HG03064 (cell line): ENCODE measurements around the gene LARP6.

ENCODE experiments used
- ATAC-seq: cut with Tn5 transposase; IDR thresholded peaks from one replicate; pipeline ENCODE4 v1.9.1; 2021; ENCODE audit warnings: low read depth; ENCODE audit not compliant: unreplicated experiment

LARP6 gene

DNA sequence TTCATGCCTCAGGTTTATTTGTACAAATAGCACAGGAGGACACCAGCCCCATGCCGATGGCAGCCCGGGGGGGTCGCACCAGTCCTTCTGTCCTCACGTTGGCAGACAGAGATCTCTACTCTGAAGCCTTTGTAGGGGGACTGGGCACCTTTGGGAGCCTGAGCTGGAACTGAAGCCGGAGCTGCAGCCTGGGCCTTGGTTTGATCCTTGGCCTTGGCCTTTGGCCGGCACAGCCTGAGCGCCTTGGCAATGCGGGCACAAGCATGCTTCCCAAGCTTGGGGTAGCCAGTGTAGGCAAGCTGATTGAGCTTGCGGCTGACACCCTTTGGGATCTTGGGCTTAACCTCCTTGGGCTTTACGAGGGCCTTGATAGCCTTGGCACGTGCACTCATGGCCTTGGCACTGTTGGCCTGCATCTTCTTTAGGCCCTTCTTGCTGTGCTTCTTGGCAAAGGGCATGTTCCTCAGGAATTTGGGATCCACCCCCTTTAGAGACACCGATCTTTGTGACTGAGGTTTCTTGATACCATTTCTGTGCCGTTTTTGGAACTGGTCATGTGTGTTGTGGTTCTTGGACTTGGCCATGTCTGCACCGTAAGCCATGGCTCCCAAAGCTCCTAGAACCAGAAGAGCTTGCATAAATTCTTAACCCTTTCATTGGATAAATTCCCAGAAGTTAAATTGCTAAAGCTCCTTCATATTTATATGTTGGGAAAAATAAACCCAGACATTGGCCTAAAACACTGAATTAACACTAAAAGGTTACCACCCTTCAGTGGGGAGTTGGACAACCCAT, 57.2 kb downstream of the LARP6 start:
- no peak for ATAC-seq

- no peak for ATAC-seq
These were observed 58.7 kb downstream of the LARP6 start for GRCh38 chr15:70795311-70795665.

DNA sequence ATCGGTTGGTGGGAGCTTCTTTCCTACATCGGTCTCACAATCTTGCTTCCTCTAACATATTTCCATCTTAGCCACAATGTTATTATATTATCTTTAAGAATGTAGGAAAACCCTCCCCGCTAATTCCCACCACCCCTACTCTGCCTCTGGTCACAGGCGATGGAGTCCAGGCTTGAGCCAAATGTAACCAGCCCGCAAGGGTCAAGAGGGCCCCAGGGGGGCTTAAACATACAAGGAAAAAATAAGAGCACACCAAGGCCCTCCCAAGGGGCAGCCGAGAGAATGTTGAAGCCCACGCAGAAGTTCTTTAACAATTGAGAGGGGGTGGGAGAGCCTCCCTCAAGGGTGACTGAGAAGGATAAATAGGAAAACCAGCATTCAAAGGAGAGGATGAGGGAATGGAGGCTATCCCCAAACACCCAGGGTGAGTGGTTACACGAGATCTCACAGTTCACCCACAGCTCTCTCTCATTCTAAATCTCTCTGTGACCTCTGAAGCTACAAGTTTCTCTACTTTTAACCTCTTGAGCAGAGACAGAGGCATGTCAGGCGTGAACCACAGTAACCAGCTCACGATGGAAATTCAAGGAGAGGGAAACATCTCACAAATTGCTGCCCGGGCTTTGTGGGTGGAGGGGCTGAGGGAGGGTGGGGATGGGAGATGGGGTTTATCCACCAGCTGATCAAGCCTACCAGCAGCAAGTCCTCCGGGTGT, 59.2 kb downstream of the LARP6 start:
- no peak for ATAC-seq

DNA sequence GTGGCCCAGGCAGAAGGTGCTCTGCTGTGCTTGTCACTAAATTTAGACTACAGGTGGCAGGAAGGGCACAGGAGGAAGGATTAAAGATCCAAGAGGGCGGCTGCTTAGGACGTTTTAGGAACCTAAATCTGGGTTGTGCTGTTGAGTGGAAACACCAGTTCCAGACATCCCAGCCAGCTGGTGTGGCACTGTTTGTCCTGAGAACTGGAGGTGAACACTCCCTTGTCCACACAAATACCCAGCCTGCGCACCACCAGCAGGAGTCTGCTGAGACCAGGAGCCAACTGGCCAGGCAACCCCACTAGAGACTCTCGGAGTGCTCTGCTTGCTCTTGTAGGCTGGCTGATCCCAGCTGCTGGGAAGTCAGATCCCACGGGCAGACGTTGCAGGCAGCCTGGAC, 60.3 kb downstream of the LARP6 start:
- no peak for ATAC-seq

DNA sequence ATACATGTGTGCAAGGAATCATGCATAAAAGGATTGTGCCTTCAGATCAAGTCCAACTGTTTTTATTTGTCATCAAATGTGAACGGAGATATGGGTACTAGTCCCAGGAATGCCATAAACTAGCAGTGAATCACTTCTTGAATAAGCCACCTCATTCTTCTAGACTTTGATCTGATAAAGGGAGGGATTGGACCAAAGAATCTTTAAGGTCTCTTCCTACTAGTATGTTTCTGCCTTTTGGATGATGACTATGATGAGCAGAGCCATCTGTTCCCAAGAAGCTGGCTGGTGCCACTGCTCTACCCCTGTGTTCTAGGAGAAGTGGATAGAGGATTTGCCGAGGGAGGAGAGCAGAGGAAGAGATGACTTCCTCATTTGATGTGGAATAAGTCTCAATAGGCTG, 61.8 kb downstream of the LARP6 start:
- ATAC-seq: no peak

DNA sequence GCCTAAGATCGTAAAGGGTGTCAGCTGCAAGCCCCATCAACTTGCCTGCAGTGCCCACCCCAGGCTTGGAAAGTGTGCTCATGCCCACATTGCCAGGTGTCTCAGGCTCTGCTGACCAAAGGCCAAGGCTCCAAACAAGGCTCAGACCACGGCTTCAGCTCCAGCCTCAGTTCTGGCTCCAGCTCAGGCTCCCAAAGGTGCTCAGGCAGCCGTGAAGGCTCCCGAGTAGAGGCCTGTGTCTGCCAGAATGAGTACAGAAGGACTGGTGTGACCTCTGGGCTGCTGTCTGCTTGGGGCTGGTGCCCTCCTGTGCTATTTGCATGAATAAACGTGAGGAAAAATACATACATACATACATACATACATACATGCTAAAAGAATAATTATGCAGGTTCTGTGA, 62.7 kb downstream of the LARP6 start:
- no peak for ATAC-seq

DNA sequence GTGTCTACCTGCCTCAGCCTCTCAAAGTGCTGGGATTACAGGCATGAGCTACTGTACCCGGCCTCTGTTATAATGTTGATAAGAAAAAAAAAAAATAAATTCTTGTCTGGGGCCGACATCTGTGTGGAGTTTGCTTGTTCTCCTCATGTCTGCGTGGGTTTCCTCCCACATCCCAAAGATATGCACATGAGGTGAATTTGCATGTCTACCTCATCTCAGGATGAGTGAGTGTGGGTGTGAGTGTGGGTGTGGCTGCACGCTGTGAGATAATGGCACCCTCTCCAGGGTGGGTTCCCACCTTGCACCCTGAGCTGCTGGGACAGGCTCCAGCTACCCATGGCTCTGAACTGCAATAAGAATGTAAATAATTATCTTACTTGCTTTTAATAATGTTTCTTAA, 64.7 kb downstream of the LARP6 start:
- no peak for ATAC-seq

DNA sequence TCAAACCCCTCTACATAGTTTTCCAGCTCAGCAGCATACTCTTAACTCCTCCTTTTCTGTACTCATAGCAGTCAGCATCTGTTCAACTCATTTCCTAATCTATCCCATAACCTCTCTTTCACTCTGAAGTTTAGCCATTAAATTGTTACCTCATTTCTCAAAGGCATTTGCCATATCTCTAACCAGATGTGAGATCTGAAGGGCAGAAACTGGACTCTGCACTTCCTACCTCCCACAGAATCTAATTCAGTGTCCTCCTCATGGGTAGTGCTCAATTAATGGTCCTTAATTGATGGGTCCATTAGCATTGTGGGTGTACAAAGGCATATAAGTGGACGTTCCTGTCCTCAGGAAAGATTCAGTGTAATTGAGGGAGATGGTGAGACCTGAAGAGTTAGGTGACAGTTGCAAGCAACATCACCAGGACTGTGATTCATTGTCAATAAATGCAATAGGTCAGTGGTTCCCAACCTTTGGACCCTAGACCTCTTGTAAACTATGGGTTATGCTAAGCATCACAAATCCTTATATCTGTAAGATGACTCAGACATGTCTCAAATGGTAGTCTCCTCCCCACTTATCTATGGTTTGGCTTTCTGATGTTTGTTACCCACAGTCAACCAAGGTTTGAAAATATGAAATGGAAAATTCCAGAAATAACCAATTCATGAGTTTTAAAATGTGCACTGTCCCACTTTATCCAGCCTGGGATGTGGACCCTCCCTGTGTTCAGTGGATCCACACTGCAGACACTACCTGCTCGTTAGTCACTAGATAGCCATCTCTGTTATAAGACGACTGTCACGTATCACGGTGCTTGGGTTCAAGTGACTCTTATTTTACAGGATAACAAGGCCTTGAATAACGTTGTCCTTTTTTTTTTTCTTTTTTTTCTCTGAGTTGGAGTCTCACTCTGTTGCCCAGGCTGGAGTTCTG, 65.6 kb downstream of the LARP6 start:
- ATAC-seq: no peak

GRCh38 chr15:70786996-70787395, 67.0 kb downstream of the LARP6 start:
- no peak for ATAC-seq

DNA sequence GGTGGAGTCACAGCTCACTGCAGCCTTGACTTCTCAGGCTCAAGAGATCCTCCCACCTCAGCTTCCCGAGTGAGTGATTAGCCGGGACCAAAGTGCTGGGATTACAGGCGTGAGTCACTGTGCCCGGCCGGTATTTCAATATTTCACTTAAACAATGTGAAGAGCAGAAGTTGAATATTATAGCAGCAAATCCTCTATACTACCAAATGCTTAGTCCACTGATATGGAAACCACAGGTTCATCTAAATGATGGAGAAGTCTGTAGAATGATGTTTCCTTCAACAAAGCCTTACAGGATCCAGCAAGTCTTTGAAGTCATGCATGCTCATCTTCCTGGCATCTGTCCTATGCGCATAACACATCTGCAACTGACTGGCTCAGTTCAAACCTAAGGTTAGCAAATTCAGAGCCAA, 70.3 kb downstream of the LARP6 start:
- ATAC-seq: no peak

GRCh38 chr15:70783041-70783440, 70.9 kb downstream of the LARP6 start:
- ATAC-seq: no peak

- no peak for ATAC-seq
These were observed 72.7 kb downstream of the LARP6 start for GRCh38 chr15:70781236-70781635.
